HepG2 (cell line): ENCODE results near the gene TMEM116. TPM values are rescaled to one million over a fixed set of nuclear protein-coding genes. Genes with fewer than 3 reads are reported as not detected.
A peak's percentile ranks its signal among the peaks of the same experiment; 100 is the strongest.

ENCODE experiments used
- AGO2 ChIP-seq: fragments of 200-400 bp; formaldehyde crosslinking; optimal IDR thresholded peaks from 2 replicates; pipeline ENCODE3; 2017; ENCODE audit warnings: mild to moderate bottlenecking, low read depth, low read length, moderate library complexity
- ARID2 ChIP-seq: sonication (generic); formaldehyde crosslinking; IDR thresholded peaks from 2 replicates; pipeline ENCODE4 v1.8.1; 2022; ENCODE audit warnings: mild to moderate bottlenecking, missing genetic modification reagents, borderline replicate concordance
- CBX1 ChIP-seq: IDR thresholded peaks from one replicate; pipeline ENCODE4 v1.6.1; 2016; ENCODE audit warnings: antibody characterized with exemption, low read depth
- EZH2 ChIP-seq: conservative IDR thresholded peaks from 2 replicates; pipeline ENCODE4 v1.6.1; 2012; ENCODE audit warnings: mild to moderate bottlenecking, low read depth, low read length, moderate library complexity
- FOSL2 ChIP-seq: sonication (generic); formaldehyde crosslinking; IDR thresholded peaks from 2 replicates; pipeline ENCODE4 v1.4.0; 2020; ENCODE audit warnings: missing genetic modification reagents
- FOXO4 ChIP-seq: sonication (generic); formaldehyde crosslinking; conservative IDR thresholded peaks from 2 replicates; pipeline ENCODE4 v1.8.1; 2023; ENCODE audit warnings: missing genetic modification reagents
- KAT8 ChIP-seq: IDR thresholded peaks from 2 replicates; pipeline ENCODE4 v1.6.1; 2016; ENCODE audit warnings: missing genetic modification reagents, missing compliant biosample characterization
- MNT ChIP-seq: fragments of 450-650 bp; IDR thresholded peaks from 2 replicates; pipeline ENCODE4 v1.6.1; 2016
- NFATC3 ChIP-seq: sonication (generic); formaldehyde crosslinking; IDR thresholded peaks from 2 replicates; pipeline ENCODE4 v1.5.1; 2020; ENCODE audit warnings: mild to moderate bottlenecking, missing genetic modification reagents
- NR2F1 ChIP-seq, 2 experiments: fragments of 450-650 bp in 1 of 2; formaldehyde crosslinking in 1 of 2; IDR thresholded peaks; 2 replicates each; pipeline versions ENCODE4 v1.5.0 to v1.6.1; 2016 to 2020; ENCODE audit warnings: mild to moderate bottlenecking in 1 of 2, missing compliant biosample characterization in 1 of 2, missing genetic modification reagents in 1 of 2, moderate library complexity in 1 of 2
- PHB2 ChIP-seq: fragments of 450-650 bp; IDR thresholded peaks from 2 replicates; pipeline ENCODE4 v1.6.1; 2018; ENCODE audit not compliant: partially characterized antibody
- RARA ChIP-seq: IDR thresholded peaks from 2 replicates; pipeline ENCODE4 v1.6.1; 2016; ENCODE audit warnings: missing genetic modification reagents, missing compliant biosample characterization
- TFAP4 ChIP-seq: sonication (generic); IDR thresholded peaks from 2 replicates; pipeline ENCODE4 v1.6.1; 2016; ENCODE audit warnings: low read depth, borderline replicate concordance
- TRIM24 ChIP-seq: sonication (generic); formaldehyde crosslinking; IDR thresholded peaks from 2 replicates; pipeline ENCODE4 v1.8.0; 2022; ENCODE audit warnings: mild to moderate bottlenecking, missing genetic modification reagents
- ZFP36L1 ChIP-seq: sonication (generic); formaldehyde crosslinking; IDR thresholded peaks from 2 replicates; pipeline ENCODE4 v1.8.0; 2022; ENCODE audit warnings: mild to moderate bottlenecking, missing genetic modification reagents, moderate library complexity
- ZNF12 ChIP-seq: sonication (generic); formaldehyde crosslinking; IDR thresholded peaks from 2 replicates; pipeline ENCODE4 v1.5.0; 2020; ENCODE audit warnings: missing genetic modification reagents
- ZNF580 ChIP-seq: IDR thresholded peaks from 2 replicates; pipeline ENCODE4 v1.6.1; 2016; ENCODE audit warnings: low read depth, borderline replicate concordance
- polyA plus RNA-seq, 8 experiments: library from polyadenylated mRNA; depleted of rRNA in 3 of 8; stranded (reverse) in 7 of 8; unstranded in 1 of 8; fragments of >200 nt; fragmentation: Illumina TruSeq in 4 of 8; extraction: Trizol in 4 of 8; gene quantifications; 2 replicates each; pipeline versions ENCODE4 v1.2.1 to v1.2.3, GENCODE V29; 2011 to 2016; ENCODE audit warnings: low read depth in 4 of 8, missing spikeins in 1 of 8, mixed read lengths in 1 of 8; ENCODE audit not compliant: insufficient read depth in 1 of 8
- total RNA-seq, 5 experiments: library from RNA; depleted of rRNA; stranded (reverse); fragments of >200 nt; fragmentation: Illumina TruSeq; extraction: Trizol; gene quantifications; 2 replicates each; pipeline ENCODE4 v1.2.3, GENCODE V29; 2016; ENCODE audit warnings: low read depth in 1 of 5
- TF ChIP-seq, protein P1 (sequence below): sonication (generic); formaldehyde crosslinking; IDR thresholded peaks from 2 replicates; pipeline ENCODE4 v1.8.0; 2022; ENCODE audit warnings: missing genetic modification reagents, mild to moderate bottlenecking, moderate library complexity, borderline replicate concordance

The TMEM116 gene
- total and polyA plus RNA-seq, 2 of the 13 experiments (the other 11 are each of a cell fraction or from before 2014, with no cell fraction given): 14.0 to 17.8 TPM

- TF ChIP-seq FOSL2 (peak; percentile 24), RARA (CRISPR knock-in tag) (peak; percentile 57), NFATC3 (CRISPR knock-in tag) (no peak; the same call in 1 of the 2 replicates), CBX1 (peak; percentile 24), TRIM24 (CRISPR knock-in tag) (0 out of 2 replicates have a peak, but pooled peaks have one; percentile 22), KAT8 (CRISPR knock-in tag) (peak; percentile 86), FOXO4 (CRISPR knock-in tag) (no peak), ZNF12 (CRISPR knock-in tag) (no peak), EZH2 (no peak), ARID2 (CRISPR knock-in tag) (peak; percentile 63), TFAP4 (peak; percentile 66; the same call in 1 of the 2 replicates), MNT (peak; percentile 97), AGO2 (no peak), ZNF580 (CRISPR knock-in tag) (peak; percentile 78), PHB2 (no peak), ZFP36L1 (CRISPR knock-in tag) (peak; percentile 76; the same call in 1 of the 2 replicates), NR2F1 (CRISPR knock-in tag; IDR thresholded peaks at IDR 0.05) (0 out of 4 replicates have a peak, but pooled peaks of 1 of the 2 experiments have one; percentile 41)
- TF ChIP-seq, protein P1, sequence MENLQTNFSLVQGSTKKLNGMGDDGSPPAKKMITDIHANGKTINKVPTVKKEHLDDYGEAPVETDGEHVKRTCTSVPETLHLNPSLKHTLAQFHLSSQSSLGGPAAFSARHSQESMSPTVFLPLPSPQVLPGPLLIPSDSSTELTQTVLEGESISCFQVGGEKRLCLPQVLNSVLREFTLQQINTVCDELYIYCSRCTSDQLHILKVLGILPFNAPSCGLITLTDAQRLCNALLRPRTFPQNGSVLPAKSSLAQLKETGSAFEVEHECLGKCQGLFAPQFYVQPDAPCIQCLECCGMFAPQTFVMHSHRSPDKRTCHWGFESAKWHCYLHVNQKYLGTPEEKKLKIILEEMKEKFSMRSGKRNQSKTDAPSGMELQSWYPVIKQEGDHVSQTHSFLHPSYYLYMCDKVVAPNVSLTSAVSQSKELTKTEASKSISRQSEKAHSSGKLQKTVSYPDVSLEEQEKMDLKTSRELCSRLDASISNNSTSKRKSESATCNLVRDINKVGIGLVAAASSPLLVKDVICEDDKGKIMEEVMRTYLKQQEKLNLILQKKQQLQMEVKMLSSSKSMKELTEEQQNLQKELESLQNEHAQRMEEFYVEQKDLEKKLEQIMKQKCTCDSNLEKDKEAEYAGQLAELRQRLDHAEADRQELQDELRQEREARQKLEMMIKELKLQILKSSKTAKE (CRISPR knock-in tag): 0 out of 2 replicates have a peak, but pooled peaks have one; percentile 21
Measured at GRCh38 chr12:112012775-112013600, at the start of gene TMEM116, which contains the start of gene ERP29 (continued).
